ENCODE results near the gene FHDC1.

Gene FHDC1

GRCh38 chr4:152956650-152957436, 20.7 kb downstream of the FHDC1 start:
- DNase-seq (ENCODE audit: low read depth, low spot score): no peak

GRCh38 chr4:152957437-152958171, 21.5 kb downstream of the FHDC1 start:
- no peak for DNase-seq (ENCODE audit: low read depth, low spot score)

GRCh38 chr4:152959080-152959479, 23.0 kb downstream of the FHDC1 start:
- no peak for DNase-seq (ENCODE audit: low read depth, low spot score)

- DNase-seq (ENCODE audit: low read depth, low spot score): no peak
These were observed 24.0 kb downstream of the FHDC1 start for GRCh38 chr4:152960082-152960481.

- no peak for DNase-seq (ENCODE audit: low read depth, low spot score)
These were observed 25.1 kb downstream of the FHDC1 start for GRCh38 chr4:152961014-152961772.

GRCh38 chr4:152961773-152962115, 25.6 kb downstream of the FHDC1 start:
- no peak for DNase-seq (ENCODE audit: low read depth, low spot score)

GRCh38 chr4:152962150-152962549, 26.0 kb downstream of the FHDC1 start:
- DNase-seq (ENCODE audit: low read depth, low spot score): no peak

- no peak for DNase-seq (ENCODE audit: low read depth, low spot score)
These were observed 28.2 kb downstream of the FHDC1 start for GRCh38 chr4:152964335-152964734.

- DNase-seq (ENCODE audit: low read depth, low spot score): no peak
These were observed 29.5 kb downstream of the FHDC1 start for GRCh38 chr4:152965611-152966010.

GRCh38 chr4:152967907-152968306, 31.8 kb downstream of the FHDC1 start:
- DNase-seq (ENCODE audit: low read depth, low spot score): no peak

- no peak for DNase-seq (ENCODE audit: low read depth, low spot score)
These were observed 32.8 kb downstream of the FHDC1 start for GRCh38 chr4:152968806-152969394.

GRCh38 chr4:152970102-152970820, 34.1 kb downstream of the FHDC1 start:
- no peak for DNase-seq (ENCODE audit: low read depth, low spot score)

- DNase-seq (ENCODE audit: low read depth, low spot score): no peak
These were observed 34.9 kb downstream of the FHDC1 start for GRCh38 chr4:152971053-152971452.

- no peak for DNase-seq (ENCODE audit: low read depth, low spot score)
These were observed 36.9 kb downstream of the FHDC1 start for GRCh38 chr4:152972821-152973628.

GRCh38 chr4:152973629-152974467, 37.7 kb downstream of the FHDC1 start:
- DNase-seq (ENCODE audit: low read depth, low spot score): no peak

- no peak for DNase-seq (ENCODE audit: low read depth, low spot score)
These were observed 38.6 kb downstream of the FHDC1 start for GRCh38 chr4:152974468-152975379.

- DNase-seq (ENCODE audit: low read depth, low spot score): no peak
These were observed 39.5 kb downstream of the FHDC1 start for GRCh38 chr4:152975380-152976211.
